NCI-H2171 treated with DMSO at 0.1 percent for 48 hours (cell line): ENCODE measurements around the gene P2RY10.
"Not testable (repeated sequence)": the region's sequence is repeated elsewhere in the genome, so short reads cannot be mapped to it uniquely, and the experiment has no call there.

ENCODE experiments used
- DNase-seq: peaks from one replicate; lab custom pipeline; 2025; lab: John Stamatoyannopoulos, UW

Gene P2RY10, protein sequence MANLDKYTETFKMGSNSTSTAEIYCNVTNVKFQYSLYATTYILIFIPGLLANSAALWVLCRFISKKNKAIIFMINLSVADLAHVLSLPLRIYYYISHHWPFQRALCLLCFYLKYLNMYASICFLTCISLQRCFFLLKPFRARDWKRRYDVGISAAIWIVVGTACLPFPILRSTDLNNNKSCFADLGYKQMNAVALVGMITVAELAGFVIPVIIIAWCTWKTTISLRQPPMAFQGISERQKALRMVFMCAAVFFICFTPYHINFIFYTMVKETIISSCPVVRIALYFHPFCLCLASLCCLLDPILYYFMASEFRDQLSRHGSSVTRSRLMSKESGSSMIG

DNA sequence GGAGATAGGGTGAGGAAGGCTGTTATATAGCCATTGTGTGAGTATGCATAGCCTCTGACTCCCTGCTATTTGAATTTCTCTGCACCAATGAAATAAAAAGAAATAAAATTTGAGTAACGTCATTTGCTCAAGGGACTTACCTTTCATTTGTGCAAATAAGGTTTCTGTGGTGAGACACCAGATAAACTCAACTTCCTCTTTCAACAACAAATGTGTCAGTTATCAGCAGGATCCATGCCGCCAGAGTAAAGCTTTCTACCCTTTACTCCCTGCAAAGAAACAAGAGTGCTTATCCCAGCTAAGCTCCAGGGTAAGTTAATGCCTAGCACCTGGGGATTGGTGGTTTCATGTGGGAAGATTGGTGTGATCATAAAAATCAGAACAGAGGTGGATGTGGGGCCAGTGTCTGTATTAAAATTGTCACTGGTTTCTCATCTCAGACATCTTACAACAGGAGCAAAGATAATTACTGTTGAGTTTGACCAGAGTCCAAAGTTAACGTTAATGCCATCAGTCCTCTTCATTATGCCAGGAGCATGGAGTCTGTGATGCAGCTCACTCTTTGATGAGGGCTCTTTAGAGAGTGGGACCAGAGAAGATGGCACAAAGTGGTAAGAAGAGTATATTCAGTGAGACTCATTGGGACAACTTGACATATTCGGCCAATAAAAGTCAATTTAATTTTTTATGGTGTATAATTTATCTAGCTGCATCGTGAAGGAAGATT lies at the start of gene P2RY10:
Gene P2RY10 (plus strand): TSS at position 206 of the 727 bp plus-strand sequence. CDS start 15,130 bp downstream, outside the sequence.
- no peak for DNase-seq

DNA sequence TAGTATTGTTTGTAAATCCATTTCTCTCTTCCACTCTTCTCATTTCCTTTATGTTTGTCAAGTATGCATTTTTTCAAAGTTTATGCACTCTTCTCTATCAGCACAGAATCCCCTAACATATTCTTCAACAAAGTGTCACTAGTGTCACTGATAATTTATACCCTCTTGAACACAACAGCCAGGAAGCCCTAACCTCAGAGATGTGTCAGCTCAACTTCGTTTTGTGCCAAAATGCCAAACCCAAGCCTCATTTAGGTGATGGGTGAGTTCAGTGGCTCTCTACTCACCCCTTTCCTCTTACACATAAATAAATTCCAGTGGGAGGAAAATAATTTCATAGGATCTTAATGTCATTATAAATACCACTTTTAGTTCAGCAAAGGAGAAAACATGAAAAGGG lies 22.4 kb upstream of the P2RY10 start:
- DNase-seq, result no peak

DNA sequence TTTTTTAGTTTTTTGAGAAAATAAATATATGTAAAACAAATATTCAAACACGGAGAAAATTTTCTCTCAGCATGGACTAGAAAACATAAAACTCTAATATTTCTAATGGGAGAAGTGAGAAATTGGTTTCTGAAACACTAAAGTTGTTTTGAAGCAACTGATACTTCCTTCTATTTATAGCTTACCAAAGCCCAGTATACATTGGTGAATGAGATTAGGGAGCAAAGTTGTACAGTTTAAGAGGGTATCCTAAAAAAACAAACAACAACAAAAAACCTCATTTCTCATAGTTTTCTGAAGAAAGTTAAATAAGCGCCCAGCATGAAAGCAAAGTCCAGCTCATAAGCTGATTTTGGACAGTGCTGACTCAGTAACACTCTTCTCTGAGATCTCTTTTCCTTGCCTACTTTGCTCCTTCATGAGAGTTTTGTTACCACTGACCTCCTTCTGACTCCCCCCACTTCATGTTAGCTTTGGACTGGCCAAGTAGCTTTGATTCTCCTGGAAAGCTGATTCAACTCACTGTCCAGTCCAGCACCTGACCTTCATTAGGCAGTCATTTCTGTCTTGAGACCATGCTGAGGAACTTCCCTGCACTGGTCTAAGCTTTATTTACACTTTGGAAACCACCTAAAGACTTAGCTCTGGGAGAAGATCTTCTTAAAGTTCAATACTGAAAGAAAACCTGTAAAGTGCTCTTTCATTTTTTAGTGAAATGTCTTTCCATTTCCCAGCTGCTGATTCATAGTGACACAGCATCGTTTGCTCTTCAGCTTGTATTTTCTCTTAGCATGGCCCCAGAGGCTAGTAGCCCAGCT lies 21.8 kb upstream of the P2RY10 start:
- no peak for DNase-seq

DNA sequence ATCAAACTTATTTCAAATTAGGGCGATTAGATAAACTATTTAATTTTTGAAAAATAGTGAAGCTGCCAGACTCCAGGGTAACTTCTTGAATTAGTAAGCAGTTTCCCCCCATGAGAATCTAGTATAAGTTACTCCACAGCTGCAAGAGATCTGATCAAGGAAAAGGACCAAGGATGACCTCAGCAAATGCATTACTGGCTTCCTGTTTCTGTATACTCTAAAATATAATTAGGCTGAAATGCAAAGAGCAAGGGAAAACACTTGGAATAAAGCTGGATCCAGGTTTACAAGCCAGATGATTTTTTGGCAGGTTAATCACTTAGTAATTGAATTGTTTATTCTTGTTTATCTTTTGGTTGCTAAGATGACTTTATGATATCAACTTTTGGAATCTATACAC lies 13.4 kb upstream of the P2RY10 start:
- peak; percentile 0 for DNase-seq

DNA sequence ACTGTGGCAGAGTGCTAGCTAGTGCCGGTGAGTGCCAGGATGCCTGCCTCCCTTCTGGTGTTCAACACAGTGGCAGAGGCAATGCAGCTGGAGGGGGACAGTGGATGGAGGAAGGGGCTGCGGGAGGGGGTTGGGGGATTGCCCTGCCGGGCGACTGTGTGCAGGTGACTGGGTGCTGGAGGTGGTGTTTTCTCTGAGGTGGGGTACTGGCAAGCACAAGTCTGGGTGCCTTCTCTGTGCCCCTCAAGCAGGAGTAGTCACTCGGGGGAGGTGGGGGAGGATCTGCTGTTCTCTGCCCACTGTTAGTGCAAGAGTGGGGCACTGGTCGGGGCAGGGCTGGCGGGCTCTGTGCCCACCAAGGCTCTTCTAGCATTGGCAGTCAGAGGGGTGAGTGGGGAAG lies 10.3 kb upstream of the P2RY10 start:
- no peak for DNase-seq

DNA sequence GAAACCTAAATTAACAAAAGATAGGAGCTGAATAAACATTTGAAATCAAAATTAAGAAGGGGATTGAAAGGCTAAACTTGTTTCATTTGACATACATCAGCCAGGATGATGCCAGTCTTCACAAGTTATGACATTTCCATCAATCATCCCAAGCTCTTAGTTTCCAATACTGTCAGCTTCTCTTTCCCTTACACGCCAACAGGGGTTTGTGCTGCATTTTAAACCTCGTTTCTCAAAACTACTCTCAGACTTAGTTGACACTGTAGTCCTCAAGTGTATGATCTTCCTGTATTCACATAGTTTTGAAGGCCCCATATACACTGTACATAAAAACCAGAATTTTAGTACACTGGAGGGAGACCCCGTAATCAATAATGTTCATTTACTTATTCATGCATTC lies 840 bp upstream of the P2RY10 start:
- DNase-seq, result no peak

DNA sequence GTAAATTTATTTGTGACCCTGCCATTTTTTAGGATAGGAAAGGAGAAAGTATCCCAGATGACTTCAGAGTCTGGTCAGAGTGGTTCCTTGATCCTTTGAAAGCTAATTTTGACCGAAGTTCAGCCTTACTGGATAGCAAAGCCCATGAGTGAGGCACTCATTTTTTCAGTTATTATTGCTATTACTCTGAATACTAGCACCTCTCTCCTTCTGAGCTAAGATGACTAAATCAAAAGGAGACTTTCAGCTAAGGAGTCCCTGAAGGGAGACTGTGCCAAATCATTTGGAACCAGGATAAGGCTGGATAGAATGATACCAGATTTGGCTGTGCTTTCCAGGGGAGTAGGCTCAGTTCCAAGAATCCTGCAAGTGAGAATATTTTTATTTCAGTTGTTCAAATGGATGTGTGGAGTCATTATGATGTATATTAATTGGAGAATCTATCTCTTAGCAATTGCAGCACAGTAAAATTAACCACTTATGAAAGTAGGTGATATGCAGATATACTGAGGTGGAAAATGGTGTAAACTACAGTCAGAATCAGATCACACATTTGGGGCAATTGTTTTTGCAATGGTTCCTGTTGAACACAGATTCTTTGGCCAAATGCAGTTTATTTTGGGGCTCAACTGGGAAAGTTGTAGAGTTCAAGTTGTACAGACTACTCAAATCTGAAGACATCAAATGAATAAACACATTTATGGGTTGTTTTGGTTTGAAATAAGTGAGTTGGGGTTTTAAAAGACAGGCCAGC lies 1.2 kb downstream of the P2RY10 start:
- no peak for DNase-seq

DNA sequence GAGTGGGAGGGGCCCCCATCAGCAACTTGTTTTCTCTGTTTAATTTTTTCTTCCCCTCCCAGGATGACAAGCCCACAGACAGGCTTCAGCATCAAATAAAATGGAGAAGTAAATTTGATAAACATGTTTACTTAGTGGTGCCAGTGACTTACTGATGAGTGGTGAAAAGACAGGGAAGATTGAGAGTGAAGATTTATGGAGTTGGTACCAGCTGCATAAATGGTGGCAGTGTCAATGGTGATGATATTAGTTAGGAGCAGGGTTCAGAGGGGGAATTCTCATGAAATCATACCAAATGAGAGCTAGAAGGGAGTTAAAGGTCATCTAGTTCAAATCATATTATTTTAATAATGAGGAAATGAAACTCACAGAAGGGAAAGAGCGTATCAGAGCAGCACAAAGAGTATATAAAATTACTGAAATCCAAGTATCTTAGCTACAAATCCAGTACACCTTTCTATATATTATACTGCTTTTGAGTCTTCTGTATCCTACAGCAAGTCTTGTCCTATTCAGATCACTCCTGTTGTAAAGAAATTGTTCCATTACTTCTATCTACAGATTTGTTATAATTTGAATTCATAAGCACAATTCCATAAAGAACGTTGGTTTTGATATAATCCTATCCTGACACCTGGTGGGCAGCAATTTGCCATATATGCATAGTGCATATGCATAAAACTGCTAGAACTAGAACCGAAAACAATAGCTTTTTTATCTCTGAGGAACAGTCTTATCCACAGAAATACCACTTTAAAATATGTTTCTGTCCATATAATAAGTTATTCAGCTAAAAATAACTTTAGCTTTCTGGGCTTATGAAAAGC lies 5.0 kb downstream of the P2RY10 start:
- DNase-seq, result no peak

DNA sequence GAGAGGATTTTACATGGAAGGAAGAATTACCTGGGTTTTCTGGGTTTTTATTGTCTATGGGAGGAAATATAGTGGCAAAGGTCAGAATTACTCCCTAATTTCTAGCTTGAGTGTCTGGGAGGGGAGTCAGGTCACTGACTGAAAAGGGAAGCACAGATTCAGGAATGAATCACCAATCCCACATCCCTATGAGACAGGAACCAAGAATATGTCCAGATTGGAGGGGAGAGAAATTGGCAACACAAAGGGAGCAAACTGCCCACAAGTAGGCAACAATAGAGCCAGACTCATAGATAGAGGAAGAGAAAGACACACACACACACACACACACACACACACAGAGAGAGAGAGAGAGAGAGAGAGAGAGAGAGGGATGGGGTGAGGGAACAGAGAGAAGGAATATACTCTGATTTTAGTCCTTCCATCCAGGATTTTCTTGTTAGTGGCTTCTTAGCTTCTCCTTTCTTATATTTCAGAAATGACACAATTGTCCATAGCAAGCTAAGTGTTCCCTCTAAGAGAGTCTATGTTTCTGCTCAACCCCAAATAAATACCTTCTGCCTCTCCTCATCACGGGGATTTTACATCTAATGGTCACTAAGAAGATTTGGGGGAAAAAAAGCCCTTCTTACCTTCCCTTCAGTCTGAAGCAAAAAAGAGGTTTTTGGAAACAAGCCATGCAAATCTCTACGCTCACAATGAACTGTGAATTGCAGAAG lies 12.0 kb downstream of the P2RY10 start:
- no peak for DNase-seq

DNA sequence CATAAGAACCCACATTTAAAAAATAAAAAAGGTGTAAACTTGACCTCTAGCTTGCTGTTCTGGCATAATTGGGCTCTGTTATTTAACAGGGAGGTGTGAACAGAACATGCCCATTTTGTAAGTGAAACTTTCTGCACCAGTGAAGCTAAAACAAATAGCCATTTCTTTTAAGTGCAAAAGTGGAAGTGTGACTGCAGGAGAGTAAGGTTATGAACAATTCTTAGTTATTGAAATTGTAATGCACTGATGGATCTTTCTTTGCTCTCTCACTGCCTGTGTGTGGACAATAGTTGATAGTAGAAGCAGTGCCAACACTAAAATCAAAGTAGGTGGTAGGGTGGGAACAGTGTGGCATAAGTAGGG lies 12.6 kb downstream of the P2RY10 start:
- DNase-seq, result no peak

DNA sequence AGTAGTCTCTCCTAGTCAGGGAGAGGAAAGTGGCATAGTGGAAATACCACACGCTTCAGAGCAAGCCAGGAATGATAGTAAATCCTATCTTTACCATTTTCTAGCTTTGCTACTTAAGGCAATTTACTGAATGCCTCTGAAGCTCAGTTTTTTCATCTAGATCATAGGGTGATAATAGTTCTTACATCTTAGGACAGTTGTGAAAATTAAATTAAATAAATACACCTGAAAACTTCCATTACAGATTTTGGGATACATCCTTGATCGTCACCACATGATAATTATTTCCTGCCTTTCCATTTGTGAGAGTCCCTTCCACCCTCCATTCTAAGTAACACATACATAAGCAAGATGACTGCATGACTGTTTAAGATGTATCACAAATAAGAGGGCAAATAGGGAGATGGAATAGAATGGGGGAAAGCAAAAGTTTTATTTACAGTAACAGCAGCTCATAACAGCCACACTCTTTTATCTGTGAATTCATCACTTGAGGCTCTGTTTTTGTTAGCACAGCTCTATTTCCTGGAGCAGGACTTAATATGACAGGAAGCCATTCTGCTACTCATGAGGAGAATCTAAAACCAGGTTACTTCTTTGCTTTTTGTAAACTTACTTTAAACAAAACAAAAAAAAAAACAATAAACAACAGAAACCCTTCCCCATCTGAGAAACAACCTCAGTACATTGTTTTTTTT lies 13.4 kb downstream of the P2RY10 start:
- no peak for DNase-seq

DNA sequence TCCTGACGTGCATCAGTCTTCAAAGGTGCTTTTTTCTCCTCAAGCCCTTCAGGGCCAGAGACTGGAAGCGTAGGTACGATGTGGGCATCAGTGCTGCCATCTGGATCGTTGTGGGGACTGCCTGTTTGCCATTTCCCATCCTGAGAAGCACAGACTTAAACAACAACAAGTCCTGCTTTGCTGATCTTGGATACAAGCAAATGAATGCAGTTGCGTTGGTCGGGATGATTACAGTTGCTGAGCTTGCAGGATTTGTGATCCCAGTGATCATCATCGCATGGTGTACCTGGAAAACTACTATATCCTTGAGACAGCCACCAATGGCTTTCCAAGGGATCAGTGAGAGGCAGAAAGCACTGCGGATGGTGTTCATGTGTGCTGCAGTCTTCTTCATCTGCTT lies 15.7 kb downstream of the P2RY10 start:
- DNase-seq, result no peak

DNA sequence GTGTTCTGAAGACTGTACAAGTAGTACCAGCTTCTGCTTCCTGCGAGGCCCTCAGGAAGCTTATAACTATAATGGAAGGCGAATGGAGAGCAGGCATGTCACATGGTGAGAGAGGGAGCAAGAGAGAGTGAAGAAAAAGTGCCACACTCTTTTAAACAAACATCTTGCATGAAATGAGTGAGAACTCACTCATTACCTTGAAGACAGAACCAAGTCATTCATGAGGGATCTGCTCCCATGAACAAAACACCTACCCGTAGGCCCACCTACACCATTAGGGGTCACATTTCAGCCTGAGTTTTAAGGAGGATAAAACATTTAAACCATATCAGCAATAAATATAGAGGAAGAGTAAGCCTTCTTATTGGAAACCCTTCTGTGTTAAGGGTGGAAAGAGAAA lies 19.4 kb downstream of the P2RY10 start:
- DNase-seq, result no peak

DNA sequence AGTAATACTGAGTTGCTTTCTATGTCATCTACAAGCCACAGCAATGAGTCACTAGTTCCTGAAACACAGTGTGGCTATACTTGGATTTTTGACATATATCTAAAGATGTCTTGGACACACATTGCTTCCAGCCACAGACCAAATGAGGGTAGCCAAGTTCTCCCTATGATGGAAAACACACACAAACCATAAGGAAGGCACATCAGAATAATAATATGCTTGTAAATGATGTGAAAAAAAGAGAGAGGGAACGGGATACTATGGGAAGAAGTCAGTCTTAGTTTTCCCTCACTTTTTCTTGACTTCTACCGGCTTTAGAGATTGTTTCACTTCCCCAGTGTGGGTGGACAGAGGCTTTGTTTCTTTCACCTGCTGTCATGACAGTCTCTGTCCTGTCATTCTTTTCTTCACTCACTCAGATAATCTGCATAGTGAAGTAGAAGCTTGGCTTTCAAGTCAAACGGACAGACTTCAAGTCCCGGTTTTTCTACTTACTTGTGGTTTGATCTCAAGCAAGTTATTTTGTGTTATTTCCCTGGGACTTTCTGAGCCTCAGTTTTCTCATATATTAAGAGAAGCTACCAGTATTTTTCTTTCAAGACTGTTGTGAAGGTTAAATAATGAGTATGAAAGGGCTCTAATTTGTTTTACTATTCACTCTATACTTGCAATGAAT lies 34.7 kb downstream of the P2RY10 start:
- no peak for DNase-seq

DNA sequence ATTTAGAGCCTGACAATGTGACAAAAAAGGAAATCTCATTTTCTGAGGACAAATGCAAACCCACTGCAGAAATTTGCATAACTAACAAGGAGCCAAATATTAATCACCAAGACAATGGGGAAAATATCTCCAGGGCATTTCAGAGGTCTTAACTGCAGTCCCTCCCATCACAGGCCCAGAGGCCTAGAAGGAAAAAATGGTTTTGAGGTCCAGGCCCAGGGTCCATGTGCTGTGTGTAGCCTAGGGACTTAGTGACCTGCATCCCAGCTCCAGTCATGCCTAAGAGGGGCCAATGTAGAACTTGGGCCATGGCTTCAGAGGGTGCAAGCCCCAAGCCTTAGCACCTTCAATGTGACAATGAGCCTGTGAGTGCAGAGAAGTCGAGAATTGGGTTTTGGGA lies 44.2 kb downstream of the P2RY10 start:
- DNase-seq, result no peak

DNA sequence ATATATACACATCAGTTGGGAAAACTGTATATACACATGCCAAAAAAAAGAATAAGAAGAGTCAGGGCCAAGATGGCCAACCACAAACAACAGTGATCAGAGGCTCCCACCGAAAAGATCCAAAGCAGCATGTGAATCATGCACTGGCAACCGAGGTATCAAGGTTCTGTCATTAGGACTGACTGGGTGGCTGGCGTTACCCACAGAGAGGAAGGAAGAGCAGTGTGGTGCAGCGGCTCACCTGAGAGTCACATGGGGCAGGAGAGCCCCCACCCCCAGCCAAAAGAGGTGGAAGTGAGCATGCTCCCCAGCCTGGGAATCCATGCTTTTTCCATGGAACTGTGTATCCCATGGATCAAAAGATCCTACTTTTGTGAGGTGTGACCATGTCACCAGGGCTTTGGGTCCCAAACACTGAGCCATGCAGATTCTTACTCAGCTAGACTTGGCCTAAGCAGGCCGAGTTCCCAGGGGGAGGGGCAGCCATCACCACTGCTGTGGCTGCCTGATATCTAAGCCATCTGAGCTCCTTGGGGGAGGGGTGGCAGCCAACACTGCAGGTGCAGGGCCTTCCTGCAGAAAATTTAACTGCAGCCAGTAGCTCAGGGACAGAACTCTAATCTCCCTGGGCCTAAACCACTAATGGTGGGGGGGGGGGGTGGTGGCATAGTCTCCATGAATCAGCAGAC lies 52.8 kb downstream of the P2RY10 start:
- DNase-seq, result no peak

DNA sequence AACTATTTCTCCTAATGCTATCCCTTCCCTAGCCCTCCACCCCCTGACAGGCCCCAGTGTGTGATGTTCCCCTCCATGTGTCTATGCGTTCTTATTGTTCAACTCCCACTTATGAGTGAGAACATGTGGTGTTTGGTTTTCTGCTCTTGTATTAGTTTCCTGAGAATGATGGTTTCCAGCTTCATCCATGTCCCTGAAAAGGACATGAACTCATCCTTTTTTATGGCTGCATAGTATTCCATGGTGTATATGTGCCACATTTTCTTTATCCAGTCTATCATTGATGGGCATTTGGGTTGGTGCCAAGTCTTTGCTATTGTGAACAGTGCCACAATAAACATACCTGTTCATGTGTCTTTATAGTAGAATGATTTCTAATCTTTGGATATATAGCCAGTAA lies 62.3 kb downstream of the P2RY10 start:
- not testable (repeated sequence) for DNase-seq
